8988T (cell line): ENCODE data around the gene NUDCD3.

Experiments
- DNase-seq: peaks from one replicate; pipeline ENCODE4 v3.0.0; 2011

Gene NUDCD3

DNA sequence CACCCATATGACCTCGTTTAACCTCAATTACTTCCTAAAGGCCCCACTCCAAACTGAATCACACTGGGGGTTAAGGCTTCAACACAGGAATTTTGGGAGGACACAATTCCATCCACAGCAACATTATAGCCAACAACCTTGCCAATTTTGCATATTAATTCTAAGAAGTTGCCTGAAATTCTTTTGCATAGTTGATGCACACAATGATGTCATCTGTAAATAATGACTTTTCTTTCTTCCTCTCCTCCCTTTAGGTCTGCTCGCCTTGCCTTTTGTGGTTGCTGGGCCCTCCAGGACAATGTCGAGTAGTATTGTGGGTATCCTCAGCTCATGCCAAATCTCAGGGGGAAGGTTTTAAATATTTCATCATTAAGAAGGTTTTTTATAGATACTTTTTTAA, 149.1 kb downstream of the NUDCD3 start:
- DNase-seq: no peak

DNA sequence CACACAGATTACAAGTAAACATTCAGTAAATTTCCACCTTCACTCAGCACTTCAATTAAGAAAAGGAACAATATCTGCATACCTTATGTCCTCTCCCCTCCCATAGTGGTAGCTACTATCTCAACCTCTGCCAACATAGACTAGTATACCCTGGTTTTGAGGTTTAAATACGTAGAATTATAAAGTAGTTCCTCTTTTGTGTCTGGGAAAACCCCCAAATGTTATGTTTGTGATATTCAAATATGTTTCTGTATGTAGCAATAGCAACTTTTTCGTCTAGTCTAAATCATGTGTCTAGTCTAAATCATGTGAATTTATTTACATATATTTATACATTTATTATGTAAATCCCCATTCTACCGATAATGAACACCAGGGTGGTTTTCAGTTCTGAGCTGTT, 151.9 kb downstream of the NUDCD3 start:
- DNase-seq: no peak

DNA sequence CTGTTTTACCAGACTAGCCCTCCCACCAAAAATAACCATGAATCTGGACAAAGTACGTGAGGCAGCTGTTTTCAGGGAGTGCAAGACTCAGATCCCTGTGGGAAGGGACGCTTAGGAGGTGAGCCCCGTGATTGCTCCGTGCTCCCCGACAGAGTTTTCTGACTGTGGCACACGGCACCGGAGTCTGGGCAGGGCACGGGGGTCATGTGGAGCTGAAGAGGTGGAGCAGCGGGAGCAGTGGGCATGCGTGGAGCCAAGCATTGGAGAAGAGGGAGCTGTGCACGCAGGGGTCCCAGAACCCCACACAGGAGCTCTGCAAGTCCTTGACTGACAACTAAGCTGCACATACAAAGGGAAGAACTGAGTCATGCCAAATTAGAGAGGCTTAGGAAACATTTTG, 154.0 kb downstream of the NUDCD3 start:
- no peak for DNase-seq

DNA sequence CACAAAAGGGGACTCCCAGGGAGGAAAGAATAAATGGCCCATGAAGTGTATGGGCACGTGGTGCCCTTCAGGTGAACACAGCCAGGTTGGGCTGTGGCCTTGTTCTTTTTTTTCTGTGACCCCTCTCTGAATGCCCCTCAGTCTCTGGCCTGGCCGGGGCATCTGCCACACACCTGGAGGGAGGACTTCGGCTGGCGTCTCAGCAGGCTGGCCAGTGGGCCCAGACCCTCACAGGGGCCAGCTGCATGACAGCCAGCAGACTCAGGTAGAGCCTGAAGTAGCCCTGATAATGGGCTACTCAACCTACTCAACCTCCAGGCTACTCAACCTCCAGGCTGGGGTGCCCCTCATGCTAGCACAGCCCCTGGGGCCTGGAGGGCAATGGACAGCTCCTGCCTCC, 155.3 kb downstream of the NUDCD3 start:
- DNase-seq: no peak

DNA sequence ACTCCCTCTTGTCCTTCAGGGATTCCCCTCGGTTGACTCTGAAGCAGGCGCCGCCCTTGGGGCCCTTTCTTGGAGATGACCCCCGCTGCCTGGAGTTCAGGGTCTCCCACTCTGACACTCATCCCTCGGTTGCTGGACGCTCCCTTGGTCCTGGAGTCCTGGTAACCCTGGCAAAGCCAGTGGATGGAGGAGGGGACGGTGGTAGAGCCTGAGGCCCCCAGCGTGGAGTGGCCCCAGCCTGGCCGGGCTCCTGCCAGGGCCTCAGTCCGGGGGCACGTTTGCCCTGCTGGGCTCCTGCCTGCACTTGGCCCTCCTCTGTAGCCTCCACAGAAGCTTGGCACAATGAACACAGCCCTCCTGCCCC, 155.7 kb downstream of the NUDCD3 start:
- DNase-seq: no peak

DNA sequence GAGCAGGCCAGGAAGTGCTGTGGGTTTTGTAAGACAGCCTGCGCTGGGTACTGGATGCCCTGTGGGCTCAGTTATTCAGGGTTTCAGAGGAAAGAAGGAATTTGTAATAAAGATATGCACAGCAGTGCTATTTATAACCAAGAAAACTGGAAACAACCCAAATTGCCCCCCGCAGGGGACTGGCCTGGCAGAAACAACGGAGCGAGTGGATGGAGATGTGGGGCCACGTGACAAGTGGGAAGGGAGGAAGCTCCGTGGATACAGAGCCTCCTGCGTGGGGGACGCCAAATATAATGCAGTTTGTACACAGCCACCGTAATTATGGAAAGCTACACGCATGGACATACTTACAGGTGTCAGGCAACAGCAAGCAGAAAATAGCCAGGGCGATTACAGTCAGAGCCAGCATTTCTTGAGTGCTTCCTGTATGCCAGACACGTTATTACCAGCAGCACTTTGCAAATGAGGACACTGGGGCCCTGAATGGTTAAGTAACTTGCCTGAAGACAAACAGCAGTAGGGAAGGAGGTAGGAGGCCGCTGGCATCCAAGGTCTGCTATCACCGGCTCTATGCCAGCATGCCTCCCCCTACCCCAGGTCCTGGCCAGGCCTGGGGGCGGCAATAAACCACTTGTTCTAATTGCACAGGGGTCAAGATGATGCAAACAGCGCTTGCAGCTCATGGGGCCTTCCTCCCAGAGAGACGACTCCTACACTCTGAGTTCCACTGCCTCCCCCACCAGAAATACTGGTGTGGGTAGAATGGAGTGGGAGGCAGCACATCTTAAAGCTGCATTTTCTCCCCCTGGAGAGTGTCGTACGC, 156.3 kb downstream of the NUDCD3 start:
- no peak for DNase-seq

DNA sequence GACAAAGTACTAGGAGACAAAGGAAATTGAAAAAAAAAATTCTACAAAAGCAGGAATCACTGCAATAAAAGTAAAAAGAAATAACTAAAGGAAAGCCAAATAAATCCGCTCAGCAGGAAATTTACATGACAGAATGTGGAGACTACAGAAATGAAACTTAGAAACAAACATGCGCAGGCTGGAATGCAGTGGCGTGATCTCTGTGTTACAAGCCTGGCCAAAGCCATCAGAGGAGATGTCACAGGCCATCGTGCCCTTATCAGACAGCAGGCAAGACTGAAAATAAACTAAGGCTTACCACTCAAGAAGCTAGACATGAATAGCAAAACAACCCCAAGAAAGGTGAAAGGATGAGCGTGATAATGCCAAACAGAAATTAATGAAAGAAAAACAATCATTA, 158.8 kb downstream of the NUDCD3 start:
- no peak for DNase-seq

DNA sequence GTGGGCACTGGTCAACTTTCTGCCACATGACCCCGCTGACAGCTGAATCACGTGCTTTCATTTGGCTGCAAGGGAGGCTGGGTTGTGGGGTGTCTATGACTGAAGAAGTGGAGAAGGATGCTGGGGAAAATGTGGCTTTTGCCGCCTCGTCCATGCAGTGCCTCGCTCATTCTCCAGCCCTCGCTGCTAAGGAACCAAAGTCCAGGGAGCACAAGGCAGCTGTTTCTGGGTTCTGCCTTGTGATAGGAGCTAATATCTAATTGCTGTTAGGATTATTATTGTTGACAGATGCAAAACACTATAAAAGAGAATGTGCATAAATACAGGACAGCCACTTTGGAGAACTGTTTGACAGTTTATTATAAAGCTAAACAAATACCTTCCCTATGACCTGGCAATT, 160.1 kb downstream of the NUDCD3 start:
- no peak for DNase-seq

DNA sequence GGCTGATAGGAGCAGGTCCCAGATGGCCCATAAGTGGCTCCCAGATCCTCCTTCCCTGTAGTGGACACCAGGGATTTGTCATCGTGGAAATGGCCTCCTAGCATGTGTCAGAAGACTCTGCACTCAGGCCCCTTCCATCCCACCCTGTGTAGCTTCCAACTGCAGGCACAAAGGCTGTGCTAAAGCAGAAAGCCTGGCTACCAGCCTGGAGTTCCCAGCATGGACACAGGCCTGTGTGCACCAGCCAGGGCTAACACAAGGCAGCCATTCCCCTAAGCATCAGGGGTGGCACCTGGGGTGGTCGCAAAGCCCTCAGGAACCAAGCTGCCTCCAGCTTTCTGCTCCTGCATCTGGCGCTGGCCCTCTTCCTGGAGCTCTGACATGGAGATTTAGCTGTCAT, 160.6 kb downstream of the NUDCD3 start:
- DNase-seq: no peak
